Activated CD4-positive, CD25-positive, alpha-beta regulatory T cell (primary cell): ENCODE data around the gene ANKRD29.
"Not testable (repeated sequence)": the region's sequence is repeated elsewhere in the genome, so short reads cannot be mapped to it uniquely, and the experiment has no call there.

Source experiments
- DNase-seq, 4 experiments: peaks; one replicate each; lab custom pipeline; 2025; lab: John Stamatoyannopoulos, UW

ANKRD29 gene

GRCh38 chr18:23616258-23616657 lies 46.5 kb downstream of the ANKRD29 start:
- no peak for DNase-seq

GRCh38 chr18:23614891-23615290 lies 47.8 kb downstream of the ANKRD29 start:
- no peak for DNase-seq

- no peak for DNase-seq
Observed at GRCh38 chr18:23614413-23614812, 48.3 kb downstream of the ANKRD29 start.

GRCh38 chr18:23613091-23613475 lies 49.6 kb downstream of the ANKRD29 start:
- not testable (repeated sequence) for DNase-seq

- no peak for DNase-seq
Observed at GRCh38 chr18:23612434-23613090, 50.1 kb downstream of the ANKRD29 start.

- DNase-seq: no peak
Observed at GRCh38 chr18:23609390-23610023, 53.2 kb downstream of the ANKRD29 start.

GRCh38 chr18:23608211-23608610 lies 54.5 kb downstream of the ANKRD29 start:
- no peak for DNase-seq

GRCh38 chr18:23605941-23606340 lies 56.8 kb downstream of the ANKRD29 start:
- no peak for DNase-seq

GRCh38 chr18:23599809-23600208 lies 62.9 kb downstream of the ANKRD29 start:
- no peak for DNase-seq

- no peak for DNase-seq
Observed at GRCh38 chr18:23596183-23596582, 66.5 kb downstream of the ANKRD29 start.

GRCh38 chr18:23595591-23595990 lies 67.1 kb downstream of the ANKRD29 start:
- DNase-seq: no peak

GRCh38 chr18:23593720-23594119 lies 69.0 kb downstream of the ANKRD29 start:
- DNase-seq: no peak

GRCh38 chr18:23592911-23593310 lies 69.8 kb downstream of the ANKRD29 start:
- DNase-seq: no peak

- DNase-seq: no peak
Observed at GRCh38 chr18:23591011-23591410, 71.7 kb downstream of the ANKRD29 start.

GRCh38 chr18:23588836-23589560 lies 73.7 kb downstream of the ANKRD29 start:
- DNase-seq: no peak

GRCh38 chr18:23587220-23587642 lies 75.5 kb downstream of the ANKRD29 start:
- no peak for DNase-seq

GRCh38 chr18:23586249-23587196 lies 76.2 kb downstream of the ANKRD29 start, which contains the start of gene NPC1:
NPC1 (minus strand) TSS chr18:23586506; CDS start chr18:23586343, 163 bp downstream.
- peak; percentile 84 to 86 (median 85) for DNase-seq

- DNase-seq: no peak
Observed at GRCh38 chr18:23585897-23586248, 76.8 kb downstream of the ANKRD29 start.

GRCh38 chr18:23585007-23585871 lies 77.5 kb downstream of the ANKRD29 start:
- no peak for DNase-seq

GRCh38 chr18:23584019-23584983 lies 78.4 kb downstream of the ANKRD29 start:
- DNase-seq: no peak
